Esophagus muscularis mucosa (tissue), 4 donors: ENCODE data around the gene DTNA. TPM values are rescaled to one million over a fixed set of nuclear protein-coding genes. Genes with fewer than 3 reads are reported as not detected.

Experiments used
- DNase-seq: peaks from one replicate; pipeline ENCODE4 v3.0.0-alpha.2; 2017; ENCODE audit errors: extremely low spot score
- H3K27ac ChIP-seq, 4 donors: fragments of 200-600 bp; sonication (generic); replicated peaks in 1 of 4; 1 replicate in 3 of 4; 2 replicates in 1 of 4; pipeline ENCODE4 v1.5.1; 2016 to 2019; ENCODE audit warnings: mild to moderate bottlenecking in 1 of 4
- H3K27me3 ChIP-seq, 4 donors: fragments of 200-600 bp; sonication (generic); one replicate each; pipeline versions ENCODE4 v1.5.1 to v1.6.0; 2016 to 2019
- H3K36me3 ChIP-seq, 4 donors: fragments of 200-600 bp; sonication (generic); one replicate each; pipeline ENCODE4 v1.5.1; 2016 to 2019
- H3K4me1 ChIP-seq, 4 donors: fragments of 200-600 bp; sonication (generic); one replicate each; pipeline ENCODE4 v1.5.1; 2016 to 2019
- H3K4me3 ChIP-seq, 4 donors: fragments of 200-600 bp; sonication (generic); 1 replicate in 2 of 4; 2 replicates in 2 of 4; pipeline ENCODE4 v1.5.1; 2016 to 2019; ENCODE audit warnings: mild to moderate bottlenecking in 4 of 4, moderate library complexity in 1 of 4
- H3K9me3 ChIP-seq, 4 donors: fragments of 200-600 bp; sonication (generic); 1 replicate in 3 of 4; 2 replicates in 1 of 4; pipeline ENCODE4 v1.5.1; 2016 to 2019
- EP300 ChIP-seq: sonication (generic); formaldehyde crosslinking; IDR thresholded peaks from one replicate; pipeline ENCODE4 v1.6.1; 2017; ENCODE audit warnings: antibody characterized with exemption
- POLR2A ChIP-seq: fragments of 450-650 bp; IDR thresholded peaks from one replicate; pipeline ENCODE4 v1.6.1; 2017; ENCODE audit warnings: antibody characterized with exemption, moderate library complexity, mild to moderate bottlenecking, low read depth
- POLR2AphosphoS5 ChIP-seq, 2 donors: sonication (generic); formaldehyde crosslinking; IDR thresholded peaks; one replicate each; pipeline ENCODE4 v1.6.1; 2017; ENCODE audit warnings: antibody characterized with exemption in 2 of 2
- WGBS: methylation state at CpG from one replicate; pipeline ENCODE4 v1.1.5; 2018; 5-methylcytosine and 5-hydroxymethylcytosine counted together
- intact Hi-C: fragments of 100-400 bp; cut with DNase I; formaldehyde crosslinking; loops from one replicate; pipeline ENCODE4 v1.15.1; 2023
- total RNA-seq, 4 donors: library from RNA; depleted of rRNA; stranded (reverse); fragments of >200 nt; gene quantifications; one replicate each; pipeline versions ENCODE4 v1.1.0 to v1.2.1, GENCODE V29; 2016
- TF ChIP-seq, protein P1 (sequence below), 3 experiments: fragments of 200-600 bp in 2 of 3; fragments of 450-650 bp in 1 of 3; sonication (generic) in 2 of 3; IDR thresholded peaks; one replicate each; pipeline ENCODE4 v1.5.1; 2017 to 2019; ENCODE audit warnings: antibody characterized with exemption in 3 of 3, mild to moderate bottlenecking in 2 of 3, moderate library complexity in 1 of 3

DTNA gene
- total RNA-seq, 4 donors from 2014 or later = 189 to 284 (median 242) TPM

DNA sequence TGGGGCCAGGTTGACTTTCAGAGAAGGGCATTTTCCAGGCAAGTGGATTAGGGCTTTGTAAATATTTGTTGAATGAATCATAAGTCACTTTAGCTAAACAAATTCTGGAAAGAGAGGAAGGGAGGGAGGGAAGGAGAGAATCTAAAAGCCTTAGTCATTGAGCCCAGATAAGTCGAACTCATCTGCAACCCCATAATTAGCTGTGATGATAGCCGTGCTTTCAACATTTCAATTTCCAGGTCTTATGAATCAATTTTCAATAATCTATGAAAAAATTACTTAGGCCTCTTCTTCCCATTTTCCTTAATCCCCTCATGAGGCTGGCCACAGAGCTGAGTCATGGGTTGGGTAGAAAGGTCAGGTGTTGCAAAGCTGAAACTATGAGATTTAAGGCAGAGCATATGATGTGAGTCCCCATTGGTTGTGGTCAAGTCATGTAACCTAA is 219.3 kb downstream of the DTNA start:
- no peak overlapping the region for H3K27ac ChIP-seq
- TF ChIP-seq, protein P1, sequence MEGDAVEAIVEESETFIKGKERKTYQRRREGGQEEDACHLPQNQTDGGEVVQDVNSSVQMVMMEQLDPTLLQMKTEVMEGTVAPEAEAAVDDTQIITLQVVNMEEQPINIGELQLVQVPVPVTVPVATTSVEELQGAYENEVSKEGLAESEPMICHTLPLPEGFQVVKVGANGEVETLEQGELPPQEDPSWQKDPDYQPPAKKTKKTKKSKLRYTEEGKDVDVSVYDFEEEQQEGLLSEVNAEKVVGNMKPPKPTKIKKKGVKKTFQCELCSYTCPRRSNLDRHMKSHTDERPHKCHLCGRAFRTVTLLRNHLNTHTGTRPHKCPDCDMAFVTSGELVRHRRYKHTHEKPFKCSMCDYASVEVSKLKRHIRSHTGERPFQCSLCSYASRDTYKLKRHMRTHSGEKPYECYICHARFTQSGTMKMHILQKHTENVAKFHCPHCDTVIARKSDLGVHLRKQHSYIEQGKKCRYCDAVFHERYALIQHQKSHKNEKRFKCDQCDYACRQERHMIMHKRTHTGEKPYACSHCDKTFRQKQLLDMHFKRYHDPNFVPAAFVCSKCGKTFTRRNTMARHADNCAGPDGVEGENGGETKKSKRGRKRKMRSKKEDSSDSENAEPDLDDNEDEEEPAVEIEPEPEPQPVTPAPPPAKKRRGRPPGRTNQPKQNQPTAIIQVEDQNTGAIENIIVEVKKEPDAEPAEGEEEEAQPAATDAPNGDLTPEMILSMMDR (IDR thresholded peaks at IDR 0.05) = no peak
- no peak for TF ChIP-seq POLR2A
- H3K27me3 ChIP-seq = no peaks in the 10 kb centered on the region
- intact Hi-C loops = no loop called here
- no peaks in the 10 kb centered on the region for H3K36me3 ChIP-seq
- no peak for DNase-seq
- no peak overlapping the region for H3K4me3 ChIP-seq
- 50% methylated on average over 2 of the region's 2 CpGs for WGBS
- H3K9me3 ChIP-seq = no peaks in the 10 kb centered on the region
- H3K4me1 ChIP-seq = peaks cover 0 to 14% (median 6%) of the 10 kb centered on the region in 4 donors

DNA sequence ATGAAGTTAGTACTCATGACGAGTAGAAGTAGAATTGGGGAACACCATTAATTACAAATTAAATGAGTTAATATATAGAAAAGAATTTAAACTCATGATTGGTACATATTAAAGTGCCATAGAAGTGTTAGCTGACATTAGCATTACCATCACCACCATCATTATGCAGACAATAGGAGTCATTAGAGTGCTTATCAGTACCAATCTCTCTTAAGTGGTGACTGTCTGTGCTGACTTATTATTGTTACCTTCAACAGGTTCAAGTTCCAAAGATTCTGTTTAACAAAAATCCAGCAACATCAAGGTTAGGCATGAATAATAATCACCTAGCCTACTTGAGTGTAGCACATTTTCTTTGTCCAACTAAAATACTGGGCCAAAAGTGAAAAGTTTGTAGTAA is 222.3 kb downstream of the DTNA start:
- H3K4me1 ChIP-seq = peaks cover 0 to 14% (median 6%) of the 10 kb centered on the region in 4 donors
- no peaks in the 10 kb centered on the region for H3K27me3 ChIP-seq
- no peak overlapping the region for H3K4me3 ChIP-seq
- H3K27ac ChIP-seq = no peak overlapping the region
- WGBS = 93% methylated on average over 1 of the region's 1 CpG
- intact Hi-C loops = no loop called here
- TF ChIP-seq POLR2AphosphoS5 (IDR thresholded peaks at IDR 0.05) (no peak), EP300 (no peak), POLR2A (no peak)
- TF ChIP-seq, protein P1 (IDR thresholded peaks at IDR 0.05) = no peak
- no peak for DNase-seq
- no peaks in the 10 kb centered on the region for H3K9me3 ChIP-seq
- H3K36me3 ChIP-seq = no peaks in the 10 kb centered on the region

DNA sequence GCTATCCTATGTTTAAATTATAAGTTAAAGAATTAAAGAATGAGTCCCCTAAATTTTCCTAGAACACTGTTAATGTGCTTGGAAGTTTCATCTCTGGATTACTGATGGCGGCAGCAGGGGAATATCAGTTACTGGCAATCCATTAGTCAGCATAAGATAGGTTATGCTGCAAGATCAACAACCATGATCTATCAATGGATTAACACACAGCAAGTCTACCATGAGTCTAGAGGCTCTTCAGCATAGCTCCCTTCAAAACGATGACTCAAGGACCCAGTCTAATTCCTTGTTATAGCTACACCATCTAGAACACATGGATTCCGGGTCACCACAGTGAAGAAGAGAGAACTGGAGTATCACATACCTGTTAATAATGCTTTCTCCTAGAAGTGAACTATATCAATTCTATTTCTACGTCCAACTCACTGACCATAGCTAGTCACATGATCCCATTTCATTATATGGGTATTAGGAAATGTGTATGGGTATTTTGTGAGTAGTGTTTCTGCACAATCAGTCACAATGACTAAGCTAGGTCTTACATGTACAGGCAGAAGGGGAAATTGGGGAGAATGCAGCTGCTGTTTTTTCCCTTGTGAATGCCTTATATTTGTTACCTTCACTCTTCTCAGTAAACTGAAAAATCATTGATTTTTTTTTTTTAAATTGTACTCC is 222.8 kb downstream of the DTNA start:
- WGBS = 89% methylated on average over 4 of the region's 4 CpGs

DNA sequence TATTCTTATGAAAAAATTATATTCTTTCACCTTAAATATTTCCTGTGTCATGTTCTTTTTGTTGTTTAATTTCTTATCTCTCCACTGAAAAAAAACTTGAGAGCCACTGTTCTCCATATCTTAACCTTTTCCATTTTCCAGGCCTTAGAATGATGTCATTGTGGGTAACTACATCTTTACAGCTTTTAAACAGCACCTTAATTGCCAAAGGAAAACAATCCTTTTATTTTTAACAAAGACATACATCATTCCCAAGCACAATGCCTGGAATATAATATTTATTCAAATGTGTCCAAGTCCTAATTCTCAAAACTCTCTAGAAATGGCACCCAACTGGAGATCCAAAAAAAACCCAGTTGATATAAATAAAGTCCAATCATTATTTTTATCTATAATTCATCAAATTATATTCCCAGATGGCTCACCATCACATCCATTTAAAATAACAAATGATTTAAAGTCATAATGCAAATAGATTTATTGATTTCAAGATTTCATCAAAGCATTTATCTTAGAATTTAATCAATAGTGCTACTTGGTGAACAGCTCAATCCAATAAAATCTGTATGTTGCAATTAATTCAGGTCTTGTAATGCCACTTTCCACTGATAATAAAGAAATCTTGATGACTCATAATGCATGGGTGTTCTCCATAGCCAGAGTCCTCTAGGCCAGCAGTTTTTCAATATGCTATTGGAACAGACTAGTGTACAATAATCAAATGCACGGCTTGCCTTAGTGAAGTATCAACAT is 224.0 kb downstream of the DTNA start:
- WGBS = 72% methylated on average over 1 of the region's 1 CpG
- TF ChIP-seq EP300 (no peak), POLR2AphosphoS5 (IDR thresholded peaks at IDR 0.05) (no peak), POLR2A (no peak)
- TF ChIP-seq, protein P1 (IDR thresholded peaks at IDR 0.05) = no peak
- Histone ChIP-seq H3K27ac (no peak overlapping the region), H3K9me3 (no peaks in the 10 kb centered on the region), H3K36me3 (no peaks in the 10 kb centered on the region), H3K4me3 (no peak overlapping the region), H3K27me3 (no peaks in the 10 kb centered on the region), H3K4me1 (peaks cover 0 to 6% (median 5%) of the 10 kb centered on the region in 4 donors)
- intact Hi-C loops = no loop called here
- no peak for DNase-seq

More for the DNA sequence above, 222.8 kb downstream of the DTNA start:
- DNase-seq = no peak
- no peak for TF ChIP-seq EP300
- no peak for TF ChIP-seq POLR2A
- TF ChIP-seq, protein P1 (IDR thresholded peaks at IDR 0.05) = no peak
- TF ChIP-seq POLR2AphosphoS5 (IDR thresholded peaks at IDR 0.05) = no peak
- H3K9me3 ChIP-seq = no peaks in the 10 kb centered on the region
- no peak overlapping the region for H3K4me3 ChIP-seq
- H3K27me3 ChIP-seq = no peaks in the 10 kb centered on the region
- no peaks in the 10 kb centered on the region for H3K36me3 ChIP-seq
- H3K4me1 ChIP-seq = peaks cover 0 to 14% (median 6%) of the 10 kb centered on the region in 4 donors
- intact Hi-C loops = no loop called here
- H3K27ac ChIP-seq = no peak overlapping the region
